HG02973 (cell line): ENCODE measurements around the gene ILF2.
"Not testable (repeated sequence)": the region's sequence is repeated elsewhere in the genome, so short reads cannot be mapped to it uniquely, and the experiment has no call there.

Experiments
- ATAC-seq: cut with Tn5 transposase; IDR thresholded peaks from one replicate; pipeline ENCODE4 v1.9.1; 2021; ENCODE audit warnings: moderate library complexity; ENCODE audit not compliant: unreplicated experiment

Gene ILF2

DNA sequence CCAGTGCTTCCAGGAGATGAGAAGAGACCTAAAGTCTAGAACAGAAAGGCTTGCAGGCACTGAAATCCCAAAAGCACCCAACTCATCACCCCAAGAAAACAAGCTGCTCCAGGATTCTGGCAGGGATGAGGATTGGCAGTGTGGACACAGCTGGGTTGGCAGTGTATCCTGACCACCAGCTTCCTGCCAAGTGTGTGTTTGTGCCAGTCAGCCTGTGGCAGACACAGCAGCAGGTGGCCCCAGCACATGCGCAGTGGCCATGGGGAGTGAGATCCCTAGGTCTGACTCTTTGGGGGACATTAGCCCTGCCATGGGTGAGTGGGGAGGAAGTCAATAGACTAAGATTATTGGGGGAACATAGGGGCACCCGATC, 20.9 kb downstream of the ILF2 start:
- ATAC-seq, result no peak

DNA sequence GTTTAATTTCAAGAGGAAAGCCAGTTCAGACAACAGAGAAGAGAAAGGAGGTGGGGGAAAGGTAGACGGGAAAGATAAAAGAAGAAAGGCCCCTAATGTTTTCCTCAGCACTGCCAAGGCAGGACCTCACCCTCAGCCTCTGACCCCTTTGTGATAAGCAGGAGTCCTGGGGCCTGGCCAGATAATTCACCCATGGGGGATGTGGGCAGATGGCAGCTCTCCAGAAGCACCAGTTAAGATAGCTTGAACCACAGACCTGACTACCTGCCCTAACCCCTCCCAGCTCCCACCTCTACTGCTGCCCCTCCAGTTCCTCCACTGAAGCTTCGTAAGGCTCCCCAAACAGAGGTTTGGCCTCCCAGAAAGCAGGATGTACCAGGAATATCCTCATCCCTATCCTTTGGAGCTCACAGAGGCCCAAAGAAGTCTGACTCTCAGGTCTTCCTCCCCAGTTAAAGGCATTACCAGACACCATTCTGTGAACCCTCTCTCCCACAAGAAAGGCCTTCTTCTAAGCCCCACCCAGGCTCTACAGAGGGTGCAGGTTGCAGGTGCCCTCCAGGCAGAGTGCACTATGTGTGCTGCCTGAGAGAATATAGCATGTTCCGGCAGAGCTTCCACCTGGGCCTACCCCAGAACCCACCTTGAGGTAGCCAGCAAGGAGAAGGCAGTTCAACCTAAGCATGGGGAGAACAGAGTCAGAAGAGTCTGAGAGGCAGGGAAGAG, 21.5 kb downstream of the ILF2 start:
- no peak for ATAC-seq

DNA sequence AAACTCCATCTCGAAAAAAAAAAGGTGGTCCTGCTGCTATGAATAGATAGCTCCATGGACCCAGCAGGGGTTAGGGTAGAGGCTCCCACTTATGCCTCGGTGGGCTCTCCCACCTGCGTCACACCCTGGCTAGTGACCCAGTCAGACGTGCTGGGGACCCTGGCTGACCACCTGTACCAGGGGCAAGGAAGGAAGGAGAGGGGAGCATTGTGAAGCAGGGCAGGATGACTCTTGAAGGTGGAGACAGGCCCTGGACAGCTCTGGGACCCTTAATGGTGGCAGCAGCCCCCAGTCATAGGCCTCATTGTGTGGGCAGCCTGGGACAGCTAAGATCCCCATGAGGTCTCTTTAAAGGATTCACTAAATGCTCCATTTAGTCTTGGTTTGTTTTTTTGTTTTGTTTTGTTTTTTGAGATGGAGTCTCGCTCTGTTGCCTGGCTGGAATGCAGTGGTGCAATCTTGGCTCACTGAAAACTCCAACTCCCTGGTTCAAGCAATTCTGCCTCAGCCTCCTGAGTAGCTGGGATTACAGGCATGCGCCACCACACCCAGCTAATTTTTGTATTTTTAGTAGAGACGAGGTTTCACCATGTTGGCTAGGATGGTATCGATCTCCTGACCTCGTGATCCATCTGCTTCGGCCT, 22.7 kb downstream of the ILF2 start:
- ATAC-seq, result no peak

DNA sequence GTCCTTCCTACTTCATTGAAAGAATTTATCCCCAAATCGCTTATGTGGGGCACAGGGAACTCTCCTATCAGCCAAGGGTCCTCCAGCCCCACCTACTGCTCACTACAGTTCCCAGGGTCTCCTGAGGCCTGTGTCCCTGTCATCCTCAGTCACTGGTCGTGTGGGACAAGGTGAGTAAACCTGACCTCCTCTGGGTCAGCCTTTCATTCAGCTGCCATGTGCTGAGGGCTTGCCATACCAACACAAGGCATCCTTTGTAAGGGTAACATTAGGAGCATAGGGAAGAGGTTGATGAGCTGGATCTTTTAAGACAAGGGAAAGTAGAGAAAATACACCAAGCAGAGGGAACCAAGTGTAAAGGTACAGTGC, 23.5 kb downstream of the ILF2 start:
- ATAC-seq, result no peak

DNA sequence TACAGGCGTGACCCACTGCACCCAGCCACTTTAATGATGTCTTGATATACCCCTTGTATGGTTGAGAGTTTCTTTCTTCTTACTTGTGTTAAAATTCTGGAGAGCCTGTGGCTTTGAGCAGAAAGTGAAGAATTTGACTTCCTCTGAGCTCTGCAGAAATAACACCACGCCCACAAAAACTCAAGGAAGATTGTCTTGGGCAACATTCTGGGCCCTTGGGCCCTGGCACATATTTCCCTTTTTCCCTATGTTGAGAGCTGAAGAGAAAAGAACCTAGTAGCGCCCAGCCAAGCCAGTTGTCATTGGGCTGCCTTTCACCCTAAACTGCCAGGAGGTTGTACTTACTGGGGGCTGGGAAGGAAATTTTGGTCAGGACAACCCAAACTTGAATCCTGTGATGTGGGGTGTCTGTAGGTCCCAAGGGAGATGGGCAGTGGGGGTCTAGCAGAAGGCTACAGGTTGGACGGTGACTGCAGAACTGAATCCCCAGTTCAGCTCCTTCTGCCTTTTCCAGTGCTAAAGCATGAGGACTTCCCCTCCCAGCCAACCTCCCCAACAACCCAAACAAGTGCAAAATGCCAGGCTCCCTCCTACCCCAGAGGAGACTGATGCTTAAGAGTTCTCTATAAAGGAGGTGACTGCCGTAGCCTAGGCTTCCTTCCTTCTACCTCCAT, 24.0 kb downstream of the ILF2 start:
- no peak for ATAC-seq

DNA sequence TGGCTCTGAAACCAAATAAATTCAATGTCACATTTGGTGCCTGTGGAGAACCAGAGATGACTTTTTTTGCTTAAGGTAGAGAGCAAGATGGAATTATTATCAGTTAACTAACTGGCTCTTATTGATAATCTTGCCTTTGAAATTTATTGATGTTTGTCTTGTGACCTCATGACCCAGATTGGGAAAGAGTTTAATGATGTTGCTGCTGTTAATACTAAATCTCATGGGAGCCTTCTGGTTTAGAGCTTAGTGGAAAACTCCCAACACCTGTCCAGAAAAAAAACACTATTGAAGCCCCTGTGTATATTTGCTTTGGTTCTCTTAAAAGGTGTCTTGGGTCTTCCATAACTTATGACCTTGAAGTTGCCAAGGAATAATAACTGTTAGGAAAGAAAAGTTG, 27.0 kb downstream of the ILF2 start:
- no peak for ATAC-seq

DNA sequence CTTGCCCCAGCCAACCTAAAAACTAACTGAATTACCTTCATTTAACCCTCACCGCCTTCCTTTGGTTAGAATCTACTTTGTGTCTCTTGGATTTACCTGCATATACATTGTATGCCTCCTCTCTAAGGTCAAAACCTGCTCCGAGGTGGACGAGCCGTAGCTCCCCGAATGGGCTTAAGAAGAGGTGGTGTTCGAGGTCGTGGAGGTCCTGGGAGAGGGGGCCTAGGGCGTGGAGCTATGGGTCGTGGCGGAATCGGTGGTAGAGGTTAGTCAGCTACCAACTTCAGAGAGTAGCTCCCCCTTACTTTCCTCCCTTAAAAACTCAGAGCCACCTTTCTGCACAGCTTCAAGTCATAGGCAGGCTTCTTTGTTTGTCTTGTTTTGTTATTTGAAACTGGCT, 27.7 kb downstream of the ILF2 start:
- no peak for ATAC-seq

DNA sequence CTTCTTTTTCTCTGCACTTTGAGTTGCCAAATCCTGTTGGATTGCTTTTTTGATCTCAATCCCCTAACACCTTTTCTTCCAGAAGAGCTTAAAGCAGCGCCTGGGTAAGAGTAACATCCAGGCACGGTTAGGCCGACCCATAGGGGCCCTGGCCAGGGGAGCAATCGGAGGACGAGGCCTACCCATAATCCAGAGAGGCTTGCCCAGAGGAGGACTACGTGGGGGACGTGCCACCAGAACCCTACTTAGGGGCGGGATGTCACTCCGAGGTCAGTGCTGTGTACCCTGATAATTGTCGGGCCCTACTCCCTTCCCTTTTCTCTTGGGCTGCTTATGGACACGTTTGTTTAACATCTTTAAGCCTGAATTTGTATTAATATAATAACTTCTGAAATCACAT, 28.6 kb downstream of the ILF2 start:
- ATAC-seq, result no peak

DNA sequence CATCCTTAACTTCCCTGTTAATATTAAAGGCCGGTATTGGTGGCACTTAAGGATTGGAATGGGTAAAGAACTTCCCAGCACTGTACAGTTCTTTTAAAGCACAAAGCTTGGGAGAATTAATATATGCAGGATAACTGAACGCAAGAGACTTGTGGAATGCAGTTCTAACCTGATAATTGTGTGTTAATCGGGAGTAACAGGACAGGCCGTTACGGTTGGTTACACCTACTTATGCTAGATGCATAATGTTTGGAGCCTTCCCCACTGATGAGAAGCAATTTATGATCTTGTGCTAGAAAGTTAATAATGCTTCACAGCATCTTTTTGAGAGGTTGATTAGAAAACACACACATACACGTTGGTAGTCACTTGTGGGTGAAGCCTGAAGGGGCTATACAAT, 29.9 kb downstream of the ILF2 start:
- no peak for ATAC-seq

DNA sequence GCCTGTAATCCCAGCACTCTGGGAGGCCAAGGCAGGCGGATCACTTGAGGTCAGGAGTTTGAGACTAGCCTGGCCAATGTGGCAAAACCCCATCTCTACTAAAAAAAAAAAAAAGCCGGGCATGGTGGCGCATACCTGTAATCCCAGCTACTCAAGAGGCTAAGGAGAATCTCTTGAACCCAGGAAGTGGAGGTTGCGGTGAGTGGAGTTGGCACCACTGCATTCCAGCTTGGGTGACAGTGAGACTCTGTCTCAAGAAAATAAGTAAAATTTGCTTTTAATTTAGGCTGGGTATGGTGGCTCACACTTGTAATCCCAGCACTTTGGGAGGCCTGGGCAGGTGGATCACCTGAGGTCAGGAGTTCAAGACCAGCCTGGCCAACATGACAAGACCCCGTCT, 30.6 kb downstream of the ILF2 start:
- not testable (repeated sequence) for ATAC-seq

DNA sequence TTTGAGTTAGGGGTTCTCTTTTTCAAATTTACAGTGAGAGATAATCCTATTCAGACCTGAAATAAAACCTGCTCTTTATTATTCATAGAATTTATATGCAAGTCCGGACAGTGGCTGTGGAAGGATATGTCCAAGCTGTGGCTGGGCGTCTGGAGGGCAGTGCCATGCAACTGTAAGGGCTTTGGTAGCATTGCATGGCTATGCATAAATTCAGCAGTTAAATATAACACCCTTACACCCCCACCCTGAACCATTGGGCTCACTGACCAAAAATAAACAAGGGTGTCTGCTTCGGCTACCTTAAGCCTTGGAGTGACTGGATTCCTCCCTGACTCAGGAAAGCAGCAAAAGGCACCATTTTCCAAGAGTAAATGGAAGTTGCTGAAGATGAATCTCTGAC, 31.5 kb downstream of the ILF2 start:
- no peak for ATAC-seq

DNA sequence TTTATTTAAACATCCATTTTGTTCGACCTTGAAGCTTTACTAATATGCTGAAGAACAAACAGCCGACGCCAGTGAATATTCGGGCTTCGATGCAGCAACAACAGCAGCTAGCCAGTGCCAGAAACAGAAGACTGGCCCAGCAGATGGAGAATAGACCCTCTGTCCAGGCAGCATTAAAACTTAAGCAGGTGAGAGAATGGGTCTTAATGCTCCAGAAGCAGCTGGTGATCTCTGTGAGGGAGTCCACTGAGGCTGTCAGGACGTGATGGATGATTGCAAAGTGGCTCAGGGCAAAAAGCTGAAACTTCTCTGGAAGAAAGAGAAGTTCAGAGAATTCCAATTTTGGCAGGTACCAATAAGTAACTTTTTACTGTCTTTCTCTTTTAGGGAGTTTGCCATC, 32.5 kb downstream of the ILF2 start:
- no peak for ATAC-seq

DNA sequence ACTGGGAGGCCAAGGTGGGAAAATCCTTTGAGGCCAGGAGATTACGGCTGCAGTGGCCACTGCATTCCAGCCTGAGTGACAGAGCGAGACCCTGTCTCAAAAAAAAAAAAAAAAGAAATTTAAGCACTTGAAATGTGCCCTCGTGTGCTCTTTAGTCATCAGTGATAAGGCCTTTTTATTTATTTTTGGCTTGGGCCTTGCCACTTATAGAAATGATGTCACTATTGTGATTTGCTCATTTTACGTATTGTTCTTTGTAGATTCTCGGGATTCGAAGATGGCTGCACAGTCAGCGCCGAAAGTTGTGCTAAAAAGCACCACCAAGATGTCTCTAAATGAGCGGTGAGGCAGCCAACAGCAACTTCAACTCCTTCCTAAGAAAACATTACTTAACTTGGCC, 34.5 kb downstream of the ILF2 start:
- no peak for ATAC-seq

DNA sequence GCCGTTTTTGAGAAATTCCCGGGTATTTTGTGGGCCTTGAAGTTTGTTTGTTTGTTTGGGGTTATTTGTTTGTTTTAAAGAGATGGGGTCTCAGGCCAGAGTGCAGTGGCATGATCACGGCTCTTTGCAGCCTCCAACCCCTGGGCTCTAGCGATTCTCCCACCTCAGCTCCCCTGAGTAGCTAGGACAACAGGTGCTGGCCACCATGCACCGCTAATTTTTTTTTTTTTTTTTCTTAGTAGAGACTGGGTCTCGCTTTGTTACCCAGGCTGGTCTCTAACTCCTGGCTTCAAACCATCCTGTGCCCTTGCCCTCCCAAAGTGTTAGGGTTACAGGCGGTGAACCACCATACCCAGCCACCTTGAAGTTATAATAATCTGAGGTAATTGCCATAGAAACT, 34.9 kb downstream of the ILF2 start:
- no peak for ATAC-seq

DNA sequence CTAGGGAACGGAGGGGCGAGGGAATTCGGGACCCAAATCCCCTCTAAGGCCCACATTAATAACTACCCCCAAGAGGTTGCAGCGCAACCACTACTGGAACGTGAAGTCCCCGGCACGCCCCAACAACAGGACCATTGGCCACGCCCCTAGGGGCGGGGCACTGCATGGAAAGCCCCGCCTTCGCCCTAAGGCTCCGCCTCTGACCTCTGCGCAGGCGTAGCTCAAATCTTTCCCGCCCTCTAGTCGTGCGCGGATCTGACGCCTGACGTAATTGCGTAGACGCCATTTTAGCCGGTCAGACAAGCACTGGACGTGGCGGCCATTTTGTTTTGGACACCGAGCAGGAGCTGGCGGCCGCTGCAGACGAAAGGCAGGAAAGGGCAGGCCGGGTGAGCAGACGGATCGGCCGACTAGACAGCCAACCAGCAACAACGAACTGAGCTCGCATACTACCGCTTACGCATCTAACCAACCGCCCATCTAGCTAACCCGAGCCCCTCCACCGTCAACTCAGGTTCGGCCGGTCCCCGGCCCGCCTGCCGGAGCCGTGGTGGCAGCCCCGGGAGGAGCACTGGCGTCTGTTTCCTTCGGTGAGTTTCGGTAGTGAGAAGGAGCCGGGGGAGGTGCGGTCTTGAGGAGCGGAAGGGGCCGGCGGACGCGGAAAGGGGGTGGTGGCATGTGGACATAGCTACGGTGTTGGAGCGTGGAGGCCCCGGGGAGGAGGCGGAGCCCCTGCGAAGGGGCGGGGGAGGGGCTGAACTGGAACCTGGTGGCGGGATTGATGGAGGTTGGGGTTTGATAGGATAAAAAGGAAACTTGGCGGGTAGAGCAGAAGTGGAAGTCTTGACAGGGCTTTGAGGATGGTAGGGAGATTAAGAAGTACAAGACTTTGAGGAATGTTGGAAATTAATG, 36.8 kb downstream of the ILF2 start, which contains the start of gene CHTOP:
TSS of gene CHTOP (plus strand) at position 313 of the 912 bp plus-strand sequence. CDS start 2,523 bp downstream, outside the sequence.
- ATAC-seq, result peak; percentile 72

DNA sequence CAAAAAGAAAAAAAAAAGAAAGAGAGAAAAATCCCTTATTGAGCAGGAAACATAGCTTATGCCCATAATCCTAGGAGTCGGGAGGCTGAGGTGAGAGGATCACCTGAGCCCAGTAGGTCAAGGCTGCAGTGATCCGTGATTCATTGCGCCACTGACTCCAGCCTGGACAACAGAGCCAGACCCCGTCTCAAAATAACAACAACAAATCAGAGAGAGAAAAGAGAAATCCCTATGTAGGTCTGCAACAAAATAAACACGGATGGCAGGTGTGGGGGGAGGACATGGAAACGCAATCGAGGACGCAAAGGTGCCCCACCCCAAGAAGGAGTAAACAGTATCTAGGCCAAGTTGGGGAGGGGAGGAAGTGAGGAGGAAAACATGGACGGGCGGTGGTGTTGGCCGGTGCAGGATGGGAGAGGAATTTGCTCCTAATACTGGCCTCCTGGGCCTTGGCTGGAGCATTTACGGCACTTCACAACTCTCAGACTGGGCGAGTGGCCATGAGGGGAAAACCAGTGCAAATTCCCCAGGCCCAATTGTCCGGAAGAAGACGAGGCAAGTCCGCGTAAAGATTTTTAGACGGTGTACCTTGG, 37.5 kb downstream of the ILF2 start:
- no peak for ATAC-seq

DNA sequence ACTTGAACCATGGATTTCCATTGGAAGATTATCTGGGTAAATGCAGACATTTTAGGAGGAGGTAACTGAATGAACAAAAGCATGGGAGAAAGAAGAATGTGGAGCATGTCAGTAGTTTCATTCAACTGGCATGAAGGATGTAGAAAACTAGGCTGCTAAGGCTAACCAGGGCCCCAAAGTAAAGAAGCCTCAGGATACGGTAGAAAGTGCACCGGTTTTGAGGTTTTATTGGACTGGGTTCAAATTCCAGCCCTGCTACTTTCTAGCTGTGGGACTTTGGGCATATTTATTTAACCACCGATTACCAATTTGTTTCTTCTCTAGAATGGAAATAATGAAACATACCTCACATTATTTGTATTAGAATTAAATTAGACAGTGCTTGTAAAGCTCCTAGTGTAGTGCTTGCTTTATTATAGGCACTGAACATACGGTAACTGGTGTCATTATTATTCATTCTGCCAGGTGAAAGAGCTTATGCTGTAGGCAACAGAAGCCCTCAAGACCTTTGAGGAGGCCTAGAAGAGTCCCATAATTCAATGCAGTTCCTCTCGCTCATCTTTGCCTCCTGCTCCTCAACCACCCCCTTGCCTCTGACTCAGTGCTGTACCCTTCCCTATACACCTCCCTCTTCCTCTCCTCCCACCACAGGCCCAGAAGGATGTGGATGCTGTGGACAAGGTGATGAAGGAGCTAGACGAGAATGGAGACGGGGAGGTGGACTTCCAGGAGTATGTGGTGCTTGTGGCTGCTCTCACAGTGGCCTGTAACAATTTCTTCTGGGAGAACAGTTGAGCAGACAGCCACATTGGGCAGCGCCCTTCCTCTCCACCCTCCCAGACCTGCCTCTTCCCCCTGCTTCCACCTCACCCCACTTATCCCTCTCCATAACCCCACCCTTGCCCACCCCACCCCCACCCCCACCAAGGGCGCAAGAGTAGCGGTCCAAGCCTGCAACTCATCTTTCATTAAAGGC, 39.5 kb downstream of the ILF2 start:
- no peak for ATAC-seq

DNA sequence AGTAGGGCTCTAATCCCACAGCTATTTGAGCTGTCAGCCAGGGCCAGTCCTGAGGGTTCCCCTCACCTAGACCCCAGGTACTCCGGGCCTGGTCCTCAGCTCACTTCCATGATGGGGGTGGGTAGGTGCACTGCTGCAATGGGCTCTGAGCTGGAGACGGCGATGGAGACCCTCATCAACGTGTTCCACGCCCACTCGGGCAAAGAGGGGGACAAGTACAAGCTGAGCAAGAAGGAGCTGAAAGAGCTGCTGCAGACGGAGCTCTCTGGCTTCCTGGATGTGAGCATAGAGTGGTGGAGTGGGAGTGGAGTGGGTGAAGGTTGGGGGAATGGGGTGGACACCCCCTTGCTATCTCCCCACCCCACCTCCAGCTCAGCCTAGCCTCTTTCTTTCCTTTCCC, 40.4 kb downstream of the ILF2 start:
- no peak for ATAC-seq

DNA sequence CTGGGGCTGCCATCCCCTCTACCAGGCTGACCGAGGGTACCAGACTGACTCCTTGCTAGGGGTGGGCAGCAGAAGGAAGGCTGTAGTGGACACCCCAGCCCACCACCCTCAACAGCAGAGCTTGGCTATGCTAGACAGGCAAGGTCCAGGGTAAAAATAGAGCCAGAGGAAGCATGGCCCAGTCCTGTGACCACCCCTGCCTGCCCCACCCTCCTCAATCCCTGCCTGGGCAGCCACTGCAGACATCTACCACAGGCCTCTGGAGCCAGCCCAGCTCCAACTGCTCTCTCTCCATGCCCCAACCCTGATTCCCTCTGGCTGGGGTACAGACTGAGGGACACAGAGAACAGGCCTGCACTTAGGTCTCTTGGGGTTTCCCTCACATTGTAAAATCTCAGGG, 40.8 kb downstream of the ILF2 start:
- ATAC-seq, result no peak

DNA sequence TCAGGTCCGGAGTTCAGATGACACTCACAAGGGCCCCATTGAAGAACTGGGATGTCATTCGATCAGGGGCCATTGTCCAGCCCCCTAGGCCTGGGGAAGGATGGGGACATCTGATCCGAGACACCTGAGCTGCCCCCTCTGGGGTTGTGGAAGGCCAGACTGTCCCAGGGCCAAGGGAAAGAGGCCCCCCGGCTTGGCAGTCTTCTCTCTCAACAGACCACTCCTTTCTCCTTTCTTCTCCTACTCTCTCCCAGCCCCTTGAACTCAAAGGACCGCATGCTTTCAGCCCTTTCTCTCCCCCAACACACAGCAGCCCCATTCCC, 41.5 kb downstream of the ILF2 start:
- no peak for ATAC-seq
